ENCODE results near the gene EXOC3L4.

EXOC3L4 gene

DNA sequence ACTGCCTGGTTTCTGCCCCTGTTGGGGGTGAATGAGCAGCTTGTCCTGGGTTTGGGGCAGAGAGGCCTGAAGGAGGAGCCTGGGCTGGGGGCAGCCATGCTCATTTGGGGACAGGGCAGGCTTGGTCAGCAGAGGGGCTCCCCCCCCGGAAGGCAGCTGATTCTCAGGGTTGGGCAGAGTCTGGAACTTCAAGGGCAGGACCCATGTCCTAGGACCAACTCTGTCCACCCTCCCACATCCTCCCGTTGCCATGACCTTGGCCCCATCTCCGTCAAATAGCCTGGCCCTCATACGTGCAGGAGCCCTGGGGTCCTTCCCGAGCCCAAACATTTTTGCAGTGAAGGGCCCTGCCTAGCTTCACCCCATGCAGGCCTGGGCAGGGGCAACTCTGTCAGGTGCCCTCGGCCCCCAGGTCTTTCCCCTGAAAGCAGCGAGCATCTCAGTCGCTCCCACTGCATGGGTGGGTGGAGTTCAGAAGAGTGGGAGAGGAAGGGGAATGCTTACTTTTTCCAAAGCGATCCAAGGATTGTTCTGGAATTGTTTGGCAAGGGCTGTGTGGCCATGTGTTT is 61.4 kb downstream of the EXOC3L4 start:
- no peak for DNase-seq

- no peak for DNase-seq
These were observed 62.3 kb downstream of the EXOC3L4 start for GRCh38 chr14:103156651-103157378.

- no peak for DNase-seq
These were observed 63.4 kb downstream of the EXOC3L4 start for GRCh38 chr14:103157969-103158368.

DNA sequence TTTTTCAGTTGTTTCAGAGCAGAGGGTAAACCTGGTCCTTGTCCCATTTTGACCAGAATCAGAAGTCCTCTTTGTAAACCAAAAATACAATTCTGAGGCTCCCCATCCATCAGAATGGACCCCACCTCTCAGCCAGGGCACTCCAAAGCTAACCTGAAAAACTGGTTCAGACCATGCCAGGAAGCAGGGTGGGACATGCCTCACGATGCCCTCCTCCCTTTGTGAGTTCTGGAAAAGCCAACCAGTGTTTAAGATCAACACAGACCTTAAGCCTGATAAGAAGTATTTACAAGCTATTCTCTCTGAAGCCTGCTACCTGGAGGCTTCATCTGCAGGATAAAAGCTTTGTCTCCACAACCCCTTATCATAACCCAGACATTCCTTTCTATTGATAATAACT is 64.2 kb downstream of the EXOC3L4 start:
- no peak for DNase-seq
